ENCODE data around the gene MYO1D. TPM values are rescaled to one million over a fixed set of nuclear protein-coding genes. Genes with fewer than 3 reads are reported as not detected.

The MYO1D gene
- total and polyA plus RNA-seq, 8 donors = 22.0 to 92.8 (median 27.4) TPM

GRCh38 chr17:32688221-32688620 lies 188.7 kb downstream of the MYO1D start:
- Histone ChIP-seq H3K9me3 (no peaks in the 10 kb centered on the region), H3K27me3 (no peaks in the 10 kb centered on the region), H3K27ac (no peak overlapping the region), H3K4me3 (no peak overlapping the region), H3K36me3 (no peaks in the 10 kb centered on the region), H3K4me1 (no peaks in the 10 kb centered on the region)
- no peak for DNase-seq
- TF ChIP-seq, protein P1, sequence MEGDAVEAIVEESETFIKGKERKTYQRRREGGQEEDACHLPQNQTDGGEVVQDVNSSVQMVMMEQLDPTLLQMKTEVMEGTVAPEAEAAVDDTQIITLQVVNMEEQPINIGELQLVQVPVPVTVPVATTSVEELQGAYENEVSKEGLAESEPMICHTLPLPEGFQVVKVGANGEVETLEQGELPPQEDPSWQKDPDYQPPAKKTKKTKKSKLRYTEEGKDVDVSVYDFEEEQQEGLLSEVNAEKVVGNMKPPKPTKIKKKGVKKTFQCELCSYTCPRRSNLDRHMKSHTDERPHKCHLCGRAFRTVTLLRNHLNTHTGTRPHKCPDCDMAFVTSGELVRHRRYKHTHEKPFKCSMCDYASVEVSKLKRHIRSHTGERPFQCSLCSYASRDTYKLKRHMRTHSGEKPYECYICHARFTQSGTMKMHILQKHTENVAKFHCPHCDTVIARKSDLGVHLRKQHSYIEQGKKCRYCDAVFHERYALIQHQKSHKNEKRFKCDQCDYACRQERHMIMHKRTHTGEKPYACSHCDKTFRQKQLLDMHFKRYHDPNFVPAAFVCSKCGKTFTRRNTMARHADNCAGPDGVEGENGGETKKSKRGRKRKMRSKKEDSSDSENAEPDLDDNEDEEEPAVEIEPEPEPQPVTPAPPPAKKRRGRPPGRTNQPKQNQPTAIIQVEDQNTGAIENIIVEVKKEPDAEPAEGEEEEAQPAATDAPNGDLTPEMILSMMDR (IDR thresholded peaks at IDR 0.05) = no peak
- ATAC-seq = no peak
- intact Hi-C loops (cut with DNase I) = no loop called here

DNA sequence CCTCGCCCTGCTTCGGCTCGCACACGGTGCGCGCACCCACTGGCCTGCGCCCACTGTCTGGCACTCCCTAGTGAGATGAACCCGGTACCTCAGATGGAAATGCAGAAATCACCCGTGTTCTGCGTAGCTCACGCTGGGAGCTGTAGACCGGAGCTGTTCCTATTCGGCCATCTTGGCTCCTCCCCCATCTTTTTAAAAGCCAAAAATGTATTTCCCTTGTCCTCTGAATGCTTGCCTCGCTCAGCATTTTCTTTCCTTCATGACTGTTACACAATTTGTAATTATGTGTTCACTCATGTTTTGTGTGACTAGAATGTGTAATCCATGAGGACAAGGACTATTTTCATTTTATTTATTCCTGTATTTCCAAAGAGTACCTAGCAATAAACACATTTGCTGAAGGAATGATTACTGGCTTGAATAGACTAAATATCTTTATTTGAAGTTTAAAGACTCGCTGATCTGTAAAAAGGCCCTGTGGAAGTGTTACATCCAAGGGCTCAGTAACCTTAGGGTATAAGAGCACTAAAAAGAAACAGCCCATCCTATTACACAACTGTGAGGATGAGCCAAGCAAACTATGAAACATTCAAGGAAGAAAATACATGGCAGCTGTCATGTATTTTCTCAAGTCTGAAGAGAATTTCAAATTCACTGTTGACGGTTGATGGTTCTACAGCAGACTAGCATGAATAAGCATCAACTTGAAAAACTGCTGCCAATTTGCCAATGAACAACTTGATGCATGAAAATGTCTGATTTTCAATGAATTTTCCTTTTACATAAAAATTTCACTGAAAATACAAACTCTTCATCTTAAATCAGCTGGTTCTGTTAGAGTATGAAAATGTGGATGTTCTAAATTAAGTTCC lies 192.6 kb downstream of the MYO1D start:
- TF ChIP-seq, protein P1 (IDR thresholded peaks at IDR 0.05) = no peak
- ATAC-seq = no peak
- Histone ChIP-seq H3K27me3 (no peaks in the 10 kb centered on the region), H3K4me3 (no peak overlapping the region), H3K27ac (no peak overlapping the region), H3K9me3 (no peaks in the 10 kb centered on the region), H3K36me3 (no peaks in the 10 kb centered on the region), H3K4me1 (no peaks in the 10 kb centered on the region)
- intact Hi-C loops (cut with DNase I) = no loop called here
- peak in 1 of 4 donors; percentile 11 for DNase-seq

- no peak for DNase-seq
- Histone ChIP-seq H3K27ac (no peak overlapping the region), H3K36me3 (no peaks in the 10 kb centered on the region), H3K27me3 (no peaks in the 10 kb centered on the region), H3K4me1 (peaks cover 0 to 9% of the 10 kb centered on the region in 2 donors), H3K9me3 (no peaks in the 10 kb centered on the region), H3K4me3 (no peak overlapping the region)
- TF ChIP-seq, protein P1 (IDR thresholded peaks at IDR 0.05) = no peak
- no peak for ATAC-seq
- intact Hi-C loops (cut with DNase I) = no loop called here
These were observed 203.0 kb downstream of the MYO1D start for GRCh38 chr17:32673964-32674363.

GRCh38 chr17:32672711-32673110 lies 204.2 kb downstream of the MYO1D start:
- TF ChIP-seq, protein P1 (IDR thresholded peaks at IDR 0.05) = no peak
- H3K27me3 ChIP-seq = no peaks in the 10 kb centered on the region
- no peaks in the 10 kb centered on the region for H3K9me3 ChIP-seq
- DNase-seq (peak in 2 of 4 donors; percentile 65 to 76), ATAC-seq (no peak)
- intact Hi-C loops (cut with DNase I) = no loop called here
- no peak overlapping the region for H3K27ac ChIP-seq
- H3K36me3 ChIP-seq = no peaks in the 10 kb centered on the region
- peaks cover 0 to 9% of the 10 kb centered on the region in 2 donors for H3K4me1 ChIP-seq
- H3K4me3 ChIP-seq = no peak overlapping the region

GRCh38 chr17:32671896-32672295 lies 205.0 kb downstream of the MYO1D start:
- no peaks in the 10 kb centered on the region for H3K36me3 ChIP-seq
- H3K9me3 ChIP-seq = no peaks in the 10 kb centered on the region
- no peak overlapping the region for H3K4me3 ChIP-seq
- TF ChIP-seq, protein P1 (IDR thresholded peaks at IDR 0.05) = no peak
- peaks cover 0 to 9% of the 10 kb centered on the region in 2 donors for H3K4me1 ChIP-seq
- H3K27ac ChIP-seq = no peak overlapping the region
- DNase-seq (peak in 2 of 4 donors; percentile 31 to 35), ATAC-seq (no peak)
- intact Hi-C loops (cut with DNase I) = no loop called here
- no peaks in the 10 kb centered on the region for H3K27me3 ChIP-seq
